T-helper 2 cell treated with Interferon-gamma antibody and Interleukin-4, amounts not matched to agents 100 ng/mL and 5 ng/mL, for 36 hours (primary cell): ENCODE measurements around the gene EPAS1. TPM values are rescaled to one million over a fixed set of nuclear protein-coding genes. Genes with fewer than 3 reads are reported as not detected.
"Not testable (repeated sequence)": the region's sequence is repeated elsewhere in the genome, so short reads cannot be mapped to it uniquely, and the experiment has no call there.

ENCODE experiments used
- intact Hi-C: fragments of 100-400 bp; cut with micrococcal nuclease; formaldehyde crosslinking; loops from one replicate; pipeline ENCODE4 v1.15.1; 2023
- total RNA-seq: library from RNA; stranded (reverse); gene quantifications from 2 replicates; pipeline ENCODE4 v1.2.3, GENCODE V29; 2022

EPAS1 gene
- total RNA-seq, 1 donor from 2014 or later: 28.2 TPM

GRCh38 chr2:46394649-46395510 is 97.7 kb downstream of the EPAS1 start:
- intact Hi-C loops: no loop called here

GRCh38 chr2:46395730-46396129 is 98.5 kb downstream of the EPAS1 start:
- intact Hi-C loops: not testable (repeated sequence)

- intact Hi-C loops: no loop called here
Measured at GRCh38 chr2:46400016-46400415, 102.8 kb downstream of the EPAS1 start.

- intact Hi-C loops: no loop called here
Measured at GRCh38 chr2:46402874-46403273, 105.7 kb downstream of the EPAS1 start.

- intact Hi-C loops: no loop called here
Measured at GRCh38 chr2:46404181-46404759, 107.1 kb downstream of the EPAS1 start.

GRCh38 chr2:46407852-46408455 is 110.7 kb downstream of the EPAS1 start:
- intact Hi-C loops: no loop called here

DNA sequence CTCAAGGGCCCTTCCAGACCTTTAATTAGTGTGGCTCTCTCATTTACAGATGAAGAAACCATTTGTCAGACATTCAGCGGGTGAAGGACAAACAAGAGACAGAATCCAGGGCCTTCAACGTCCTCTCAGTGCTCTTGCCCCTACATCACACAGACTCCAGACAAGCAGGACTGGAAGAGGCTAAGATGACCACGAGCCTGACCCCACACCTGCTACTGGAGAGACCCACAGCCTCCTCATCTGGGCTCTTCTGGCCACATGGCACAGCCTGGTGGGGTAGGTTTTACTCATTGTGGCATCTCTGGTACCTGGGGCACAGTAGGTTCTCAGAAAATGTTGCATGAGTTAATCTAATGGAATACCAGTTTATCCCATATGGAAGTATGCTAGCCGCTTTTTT is 112.5 kb downstream of the EPAS1 start:
- intact Hi-C loops: no loop called here

DNA sequence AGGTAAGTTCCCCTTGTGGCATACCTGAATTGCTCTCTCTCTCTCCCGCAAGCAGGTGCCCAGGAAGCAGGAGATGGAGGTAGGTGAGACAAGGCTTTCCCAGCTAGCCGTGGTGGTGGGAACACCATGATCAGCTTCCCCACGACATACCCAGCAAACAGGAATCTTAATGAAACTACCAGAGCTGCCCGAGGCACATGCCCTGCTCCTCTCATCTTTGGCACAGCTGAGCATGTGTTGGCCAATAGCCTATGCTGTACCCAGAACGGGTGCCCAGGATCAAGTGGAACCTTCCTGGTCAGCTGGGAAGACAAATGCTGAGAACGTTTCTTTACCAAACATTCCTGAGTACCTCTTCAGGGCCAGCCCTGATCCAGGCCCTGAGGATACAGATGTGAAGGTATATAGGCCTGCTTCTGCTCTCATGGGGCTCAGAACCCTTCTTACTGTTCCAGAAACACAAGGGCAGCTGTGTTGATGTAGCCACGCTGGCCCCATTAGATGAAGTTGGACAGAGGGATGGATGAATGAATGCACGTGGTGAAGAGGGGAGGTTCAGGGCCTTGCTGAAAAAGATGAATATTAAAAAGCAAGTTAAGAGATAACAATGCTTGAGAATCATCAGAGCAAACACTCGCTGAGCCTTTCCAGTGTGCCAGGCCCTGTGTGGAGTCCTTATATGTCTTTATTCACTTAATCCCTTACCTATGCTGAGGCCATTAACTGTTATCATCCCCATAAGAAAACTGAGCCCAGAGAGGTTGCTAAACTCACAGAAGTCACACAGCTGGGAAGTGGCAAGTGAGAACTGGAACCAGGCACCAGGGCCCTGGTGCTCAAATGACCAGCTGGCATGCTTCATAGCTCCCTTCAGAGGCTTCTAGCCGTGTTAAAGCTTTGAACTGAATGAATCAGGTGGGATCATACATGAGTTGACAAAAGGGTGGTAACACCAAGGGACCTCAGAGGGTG is 113.4 kb downstream of the EPAS1 start:
- intact Hi-C loops: no loop called here

DNA sequence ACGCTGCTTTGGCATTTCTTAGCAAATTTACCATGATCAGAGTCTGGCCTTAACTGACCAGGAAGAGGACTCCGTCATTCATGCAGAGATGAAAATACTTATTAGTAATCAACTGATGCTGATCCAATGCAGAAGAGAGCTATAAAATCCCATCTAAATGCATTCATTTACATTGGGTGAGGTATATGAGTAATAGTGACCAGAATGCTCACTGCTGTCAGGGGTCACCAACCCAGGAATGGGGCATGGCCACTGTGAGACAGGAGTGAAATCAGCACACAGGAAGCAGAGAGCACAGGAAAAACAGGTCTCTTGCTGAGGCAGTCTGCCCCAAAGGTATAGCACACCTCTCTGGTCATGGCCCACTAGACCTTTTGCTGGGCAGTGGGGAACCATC is 114.0 kb downstream of the EPAS1 start:
- intact Hi-C loops: no loop called here

DNA sequence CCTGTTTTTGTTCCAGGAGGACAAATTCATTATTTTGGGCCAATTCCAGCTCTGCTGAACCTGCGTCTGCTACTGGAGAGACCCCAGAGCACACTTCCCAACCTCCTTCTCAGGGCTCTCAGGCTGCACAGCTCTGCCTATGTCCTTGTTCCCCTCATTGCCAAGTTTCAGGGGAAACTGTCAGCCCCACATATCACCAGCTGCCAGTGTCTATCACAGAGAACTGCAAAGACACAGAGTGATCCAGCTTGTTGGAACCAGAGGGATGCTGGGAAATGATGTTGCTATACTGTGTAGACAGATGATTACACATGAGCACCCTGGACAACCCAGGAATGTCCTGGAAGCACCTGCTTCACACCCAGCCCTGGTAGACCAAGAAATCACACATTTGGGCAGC is 114.8 kb downstream of the EPAS1 start:
- intact Hi-C loops: no loop called here

GRCh38 chr2:46413111-46413510 is 115.9 kb downstream of the EPAS1 start:
- intact Hi-C loops: no loop called here

GRCh38 chr2:46413631-46414030 is 116.4 kb downstream of the EPAS1 start:
- intact Hi-C loops: no loop called here

GRCh38 chr2:46414701-46415100 is 117.5 kb downstream of the EPAS1 start:
- intact Hi-C loops: no loop called here

- intact Hi-C loops: no loop called here
Measured at GRCh38 chr2:46416280-46416679, 119.1 kb downstream of the EPAS1 start.

DNA sequence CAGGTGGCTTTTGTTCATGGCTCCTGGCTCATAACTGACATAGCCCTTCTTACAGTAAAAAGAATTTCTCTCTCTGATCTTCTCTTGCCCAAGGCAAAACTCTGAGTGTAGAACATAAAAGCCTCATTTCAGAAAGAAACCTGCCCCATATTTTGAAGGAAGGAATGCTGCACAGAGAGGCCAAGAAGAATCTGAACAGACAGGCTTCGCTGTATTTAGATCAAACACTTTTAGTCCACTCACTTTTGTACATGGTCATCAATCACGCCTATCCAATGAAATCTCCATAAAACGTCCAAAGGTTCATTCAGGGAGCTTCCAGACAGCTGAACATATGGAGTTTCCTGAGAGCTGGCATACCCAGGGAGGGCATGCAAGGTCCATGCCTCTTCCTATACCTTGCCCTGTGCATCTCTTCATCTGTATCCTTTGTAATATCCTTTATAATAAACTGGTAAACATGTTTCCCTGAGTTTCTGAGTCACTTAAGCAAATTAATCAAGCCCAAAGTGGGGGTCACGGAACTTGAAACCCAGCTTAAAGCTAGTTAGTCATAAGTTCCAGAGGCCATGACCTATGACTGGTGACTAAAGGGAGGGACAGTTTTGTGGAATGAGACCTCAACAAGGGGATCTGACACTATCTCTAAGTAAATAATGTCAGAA is 119.7 kb downstream of the EPAS1 start:
- intact Hi-C loops: no loop called here

GRCh38 chr2:46420945-46421344 is 123.7 kb downstream of the EPAS1 start:
- intact Hi-C loops: no loop called here

- intact Hi-C loops: no loop called here
Measured at GRCh38 chr2:46421361-46421760, 124.2 kb downstream of the EPAS1 start.

GRCh38 chr2:46422717-46423394 is 125.6 kb downstream of the EPAS1 start:
- intact Hi-C loops: no loop called here

GRCh38 chr2:46424937-46425336 is 127.7 kb downstream of the EPAS1 start:
- intact Hi-C loops: loop anchor here (1.0 kb wide), 1 partner anchor 14 kb away; no protein-coding TSS in a partner anchor

- intact Hi-C loops: no loop called here
Measured at GRCh38 chr2:46428911-46429436, 131.8 kb downstream of the EPAS1 start.
